K562 (cell line): Measurements from ENCODE around the gene BRF1. TPM values are rescaled to one million over a fixed set of nuclear protein-coding genes. Genes with fewer than 3 reads are reported as not detected.

Source experiments
- ATAC-seq: fragments of 200-7000 bp; cut with Tn5 transposase; 3 replicates; pipeline ENCODE4 v1.9.1; 2020; ENCODE audit warnings: moderate library complexity
- BruUV-seq: library from RNA; stranded (reverse); fragments of 400-500 nt; replicated peaks from 2 replicates; lab custom pipeline; 2021; lab: Mats Ljungman, UMichigan
- CTCF ChIA-PET: fragments of 300-600 bp; formaldehyde crosslinking; extraction: SDS; loops from one replicate; lab custom pipeline; 2021; ENCODE audit warnings: low intra/inter-chr PET ratio; lab: Yijun Ruan, JAX
- POLR2A ChIA-PET: fragments of 300-600, 350-650 bp; sonication (Branson Sonifier 250); formaldehyde crosslinking; extraction: SDS; loops from one replicate; lab custom pipeline; 2021; ENCODE audit warnings: antibody characterized with exemption, inconsistent platforms; lab: Yijun Ruan, JAX
- DNase-seq, 4 experiments: peaks; one replicate each; pipeline versions ENCODE4 v3.0.0 to v3.0.0-alpha.2; 2011 to 2018; ENCODE audit warnings: low spot score in 3 of 4, mixed read lengths in 3 of 4; ENCODE audit errors: extremely low read depth in 1 of 4
- FAIRE-seq: peaks from 2 replicates; lab custom pipeline; 2011; peaks lifted over from hg19 to GRCh38; lab: Jason Lieb, UNC
- H2AFZ ChIP-seq: 2 replicates; pipeline ENCODE4 v1.6.0; 2011; ENCODE audit warnings: low read depth, low read length, control low read depth, inconsistent platforms
- H3K27ac ChIP-seq: fragments of 200-600 bp; 3 replicates; pipeline ENCODE4 v1.8.0; 2011; ENCODE audit warnings: low read depth, mild to moderate bottlenecking, control low read depth, inconsistent platforms, low read length, moderate library complexity, mixed read lengths; ENCODE audit errors: extremely low read depth
- H3K27me3 ChIP-seq, 2 experiments: fragments of 300-600 bp in 1 of 2; 2 replicates in 1 of 2; 3 replicates in 1 of 2; pipeline versions ENCODE4 v1.6.0 to v1.8.0; 2011; ENCODE audit warnings: inconsistent platforms in 2 of 2, low read length in 2 of 2, mild to moderate bottlenecking in 1 of 2, mixed read lengths in 1 of 2, moderate library complexity in 1 of 2; ENCODE audit not compliant: control insufficient read depth in 2 of 2, insufficient read depth in 2 of 2
- H3K36me3 ChIP-seq: fragments of 300-600 bp; 3 replicates; pipeline ENCODE4 v1.8.0; 2011; ENCODE audit warnings: mild to moderate bottlenecking, low read length, inconsistent platforms; ENCODE audit not compliant: control insufficient read depth, insufficient read depth
- H3K4me1 ChIP-seq, 2 experiments: fragments of 200-600 bp in 1 of 2; replicated peaks in 1 of 2; 2 replicates in 1 of 2; 3 replicates in 1 of 2; pipeline versions ENCODE4 v1.5.1 to v1.8.0; 2011; ENCODE audit warnings: inconsistent platforms in 2 of 2, low read length in 2 of 2, mild to moderate bottlenecking in 1 of 2, mixed read lengths in 1 of 2, moderate library complexity in 1 of 2; ENCODE audit not compliant: control insufficient read depth in 2 of 2, insufficient read depth in 2 of 2
- H3K4me2 ChIP-seq: 2 replicates; pipeline ENCODE4 v1.6.1; 2011; ENCODE audit warnings: low read length, control low read depth, inconsistent platforms, mixed read lengths; ENCODE audit not compliant: insufficient read depth
- H3K4me3 ChIP-seq: fragments of 200-600 bp; sonication (generic), shearing (Covaris generic); 2 replicates; pipeline ENCODE4 v1.5.1; 2016; ENCODE audit warnings: control low read depth, inconsistent platforms
- H3K79me2 ChIP-seq: fragments of 200-600 bp; 3 replicates; pipeline ENCODE4 v1.8.0; 2011; ENCODE audit warnings: low read length, inconsistent platforms; ENCODE audit not compliant: control insufficient read depth, insufficient read depth
- H3K9ac ChIP-seq, 2 experiments: 2 replicates each; pipeline versions ENCODE4 v1.6.0 to v1.6.1; 2011; ENCODE audit warnings: low read depth in 2 of 2, low read length in 2 of 2, control low read depth in 1 of 2, inconsistent platforms in 1 of 2, mild to moderate bottlenecking in 1 of 2, mixed read lengths in 1 of 2; ENCODE audit not compliant: insufficient read depth in 1 of 2
- H3K9me1 ChIP-seq: one replicate; pipeline ENCODE4 v1.6.0; 2011; ENCODE audit warnings: inconsistent platforms, mild to moderate bottlenecking, low read length, moderate library complexity; ENCODE audit not compliant: control insufficient read depth, insufficient read depth
- H3K9me3 ChIP-seq: replicated peaks from 2 replicates; pipeline ENCODE4 v1.5.1; 2011; ENCODE audit warnings: low read depth, low read length, inconsistent platforms; ENCODE audit not compliant: control insufficient read depth, insufficient read depth
- H4K20me1 ChIP-seq: replicated peaks from 2 replicates; pipeline ENCODE4 v1.6.1; 2011; ENCODE audit warnings: low read length, inconsistent platforms, mixed read lengths; ENCODE audit not compliant: control insufficient read depth, insufficient read depth
- FOXO4 ChIP-seq: fragments of 450-650 bp; formaldehyde crosslinking; IDR thresholded peaks from 2 replicates; pipeline ENCODE4 v1.4.0; 2020; ENCODE audit warnings: mild to moderate bottlenecking, moderate library complexity
- KDM5B ChIP-seq: fragments of 200-600 bp; sonication (generic); IDR thresholded peaks from 2 replicates; pipeline ENCODE4 v1.6.1; 2012; ENCODE audit warnings: low read depth, mild to moderate bottlenecking, moderate library complexity, low read length, control low read depth, inconsistent platforms; ENCODE audit not compliant: insufficient replicate concordance
- MEIS2 ChIP-seq: fragments of 450-650 bp; IDR thresholded peaks from 2 replicates; pipeline ENCODE4 v1.6.1; 2014; ENCODE audit warnings: mild to moderate bottlenecking; ENCODE audit not compliant: partially characterized antibody
- NBN ChIP-seq: fragments of 450-650 bp; IDR thresholded peaks from 2 replicates; pipeline ENCODE4 v1.6.1; 2016; ENCODE audit warnings: low read depth, mild to moderate bottlenecking
- SMARCB1 ChIP-seq: IDR thresholded peaks from 2 replicates; pipeline ENCODE4 v1.6.1; 2011; ENCODE audit warnings: improper control_type of control experiment, low read depth; ENCODE audit not compliant: insufficient read length
- SNAPC5 ChIP-seq: fragments of 250-450 bp; sonication (Bioruptor Pico); IDR thresholded peaks from 2 replicates; pipeline ENCODE4 v1.8.0; 2021; ENCODE audit warnings: moderate library complexity, mild to moderate bottlenecking, inconsistent platforms
- SRSF7 ChIP-seq: fragments of 200-400 bp; formaldehyde crosslinking; optimal IDR thresholded peaks from 2 replicates; pipeline ENCODE3; 2017; ENCODE audit warnings: mild to moderate bottlenecking, low read depth, low read length
- ZNF146 ChIP-seq: IDR thresholded peaks from one replicate; pipeline ENCODE4 v1.6.1; 2018; ENCODE audit warnings: missing compliant biosample characterization; ENCODE audit not compliant: unreplicated experiment
- ZNF217 ChIP-seq: sonication (generic); formaldehyde crosslinking; IDR thresholded peaks from 2 replicates; pipeline ENCODE4 v1.8.0; 2022; ENCODE audit warnings: mild to moderate bottlenecking, missing genetic modification reagents
- WGBS: fragments of 100-300 bp; shearing (Covaris generic); methylation state at CpG from one replicate; pipeline ENCODE4 v1.1.6; 2016; ENCODE audit warnings: low coverage, mixed read lengths; ENCODE audit not compliant: insufficient coverage; ENCODE audit errors: missing lambda C conversion rate; 5-methylcytosine and 5-hydroxymethylcytosine counted together
- in situ Hi-C: fragments of 300-500 bp; cut with MboI; formaldehyde crosslinking; loops from 4 replicates; pipeline ENCODE4 v1.15.0; 2018; ENCODE audit warnings: inconsistent platforms, mixed read lengths
- intact Hi-C: fragments of 100-400 bp; cut with micrococcal nuclease; formaldehyde crosslinking; loops from 2 replicates; pipeline ENCODE4 v1.14.2; 2022
- polyA plus RNA-seq, 8 experiments: library from polyadenylated mRNA; depleted of rRNA in 4 of 8; stranded (reverse) in 5 of 8; unstranded in 3 of 8; fragments of >200 nt; fragmentation: Nextera tagmentation in 2 of 8; fragmentation: Illumina TruSeq in 1 of 8; extraction: Ambion mirVana in 2 of 8; extraction: Trizol in 1 of 8; gene quantifications; 2 replicates each; pipeline versions ENCODE4 v1.2.1 to v1.2.3, GENCODE V29; 2011 to 2014; ENCODE audit warnings: inconsistent platforms in 1 of 8, missing spikeins in 1 of 8
- total RNA-seq, 7 experiments: library from RNA; depleted of rRNA in 6 of 7; stranded (reverse); fragments of >200 nt in 6 of 7; fragmentation: Illumina TruSeq in 2 of 7; extraction: Trizol in 2 of 7; gene quantifications; 2 replicates each; pipeline versions ENCODE4 v1.2.1 to v1.2.3, GENCODE V29; 2011 to 2021; ENCODE audit warnings: low replicate concordance in 1 of 7

The BRF1 gene
- total and polyA plus RNA-seq, 9 of the 15 experiments (the other 6 are each of a cell fraction or from before 2014, with no cell fraction given) = 0.14 to 24.6 (median 8.2) TPM

- in situ Hi-C loops = no loop called here
- H3K4me3 ChIP-seq = no peak overlapping the region
- 55% methylated on average over 4 of the region's 13 CpGs for WGBS
- no peaks in the 10 kb centered on the region for H3K36me3 ChIP-seq
- FAIRE-seq = no peak
- H3K4me2 ChIP-seq = no peak overlapping the region
- BruUV-seq = no TSS peak
- no peak for ATAC-seq
- intact Hi-C loops = no loop called here
- H3K79me2 ChIP-seq = no peaks in the 10 kb centered on the region
- CTCF ChIA-PET = no interaction called here
- H3K9me3 ChIP-seq = no peaks in the 10 kb centered on the region
- no peaks in the 10 kb centered on the region; the same call in 1 of the 2 replicates for H4K20me1 ChIP-seq
- H3K27ac ChIP-seq = no peak overlapping the region
- no peak for DNase-seq
- H2AFZ ChIP-seq = no peak overlapping the region
- POLR2A ChIA-PET = no interaction called here
- TF ChIP-seq ZNF146 (CRISPR knock-in tag) = no peak
- TF ChIP-seq FOXO4 (CRISPR knock-in tag) = no peak
- TF ChIP-seq SNAPC5 (CRISPR knock-in tag) = no peak
- no peak for TF ChIP-seq SMARCB1
- TF ChIP-seq ZNF217 (CRISPR knock-in tag) = no peak
- TF ChIP-seq SRSF7 = no peak
- no peak for TF ChIP-seq MEIS2
- no peak for TF ChIP-seq NBN
- TF ChIP-seq KDM5B = no peak
- H3K9ac ChIP-seq = 0 out of 4 replicates have a peak overlapping the region, but pooled peaks of 1 of the 2 experiments have one; percentile 26
- H3K9me1 ChIP-seq = no peaks in the 10 kb centered on the region
- no peaks in the 10 kb centered on the region for H3K27me3 ChIP-seq
- peaks cover 2 to 72% of the 10 kb centered on the region in 2 experiments; a peak in 3 of 5 replicates for H3K4me1 ChIP-seq
Measured at GRCh38 chr14:105173145-105173544, 127.7 kb downstream of the BRF1 start.
